OCI-LY1 (cell line): ENCODE data around the gene SHISA4.

Experiments used
- EZH2 ChIP-seq: fragments of 200-600 bp; sonication (generic), shearing (Covaris generic); IDR thresholded peaks from 2 replicates; pipeline ENCODE4 v1.8.0; 2017; ENCODE audit warnings: borderline replicate concordance, mixed run types, mild to moderate bottlenecking, antibody characterized with exemption, low read length, moderate library complexity, mixed read lengths
- TF ChIP-seq, protein P1 (sequence below): fragments of 200-600 bp; sonication (generic), shearing (Covaris generic); IDR thresholded peaks from 2 replicates; pipeline ENCODE4 v1.5.1; 2017; ENCODE audit warnings: mild to moderate bottlenecking, antibody characterized with exemption, low read length, moderate library complexity, mixed read lengths

DNA sequence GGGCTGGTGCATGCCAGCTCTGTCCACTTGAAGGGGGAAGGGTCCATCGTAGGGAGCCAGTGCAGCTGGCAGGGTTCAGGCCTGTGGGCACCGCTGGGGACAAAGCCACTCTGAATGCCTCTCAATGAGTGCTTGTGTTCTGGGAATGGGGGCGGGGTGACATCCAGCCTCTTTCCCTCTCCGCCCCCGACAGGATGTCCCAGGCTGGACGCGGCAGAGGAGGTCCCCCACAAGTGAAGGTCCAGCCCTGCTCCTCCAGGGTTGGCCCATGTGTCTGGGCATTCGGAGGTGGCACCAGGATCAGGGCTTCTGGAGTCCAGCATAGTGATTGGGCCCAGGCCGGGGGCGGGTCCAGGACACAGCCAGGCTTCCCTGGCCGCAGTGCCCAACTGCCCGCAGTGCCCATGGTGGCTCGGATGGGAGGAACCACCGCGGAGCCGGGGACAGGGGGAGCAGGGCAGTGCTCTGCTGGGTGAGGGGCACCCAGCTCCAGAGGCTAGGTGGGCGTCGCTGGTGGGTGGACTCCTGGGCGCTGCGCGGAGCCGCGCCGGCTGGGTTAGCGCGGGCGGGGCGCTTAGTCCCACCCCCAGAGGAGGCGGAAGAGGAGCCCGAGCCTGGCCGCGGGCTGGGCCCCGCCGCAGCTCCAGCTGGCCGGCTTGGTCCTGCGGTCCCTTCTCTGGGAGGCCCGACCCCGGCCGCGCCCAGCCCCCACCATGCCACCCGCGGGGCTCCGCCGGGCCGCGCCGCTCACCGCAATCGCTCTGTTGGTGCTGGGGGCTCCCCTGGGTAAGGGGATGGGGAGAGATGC is at the start of gene SHISA4:
- TF ChIP-seq, protein P1, sequence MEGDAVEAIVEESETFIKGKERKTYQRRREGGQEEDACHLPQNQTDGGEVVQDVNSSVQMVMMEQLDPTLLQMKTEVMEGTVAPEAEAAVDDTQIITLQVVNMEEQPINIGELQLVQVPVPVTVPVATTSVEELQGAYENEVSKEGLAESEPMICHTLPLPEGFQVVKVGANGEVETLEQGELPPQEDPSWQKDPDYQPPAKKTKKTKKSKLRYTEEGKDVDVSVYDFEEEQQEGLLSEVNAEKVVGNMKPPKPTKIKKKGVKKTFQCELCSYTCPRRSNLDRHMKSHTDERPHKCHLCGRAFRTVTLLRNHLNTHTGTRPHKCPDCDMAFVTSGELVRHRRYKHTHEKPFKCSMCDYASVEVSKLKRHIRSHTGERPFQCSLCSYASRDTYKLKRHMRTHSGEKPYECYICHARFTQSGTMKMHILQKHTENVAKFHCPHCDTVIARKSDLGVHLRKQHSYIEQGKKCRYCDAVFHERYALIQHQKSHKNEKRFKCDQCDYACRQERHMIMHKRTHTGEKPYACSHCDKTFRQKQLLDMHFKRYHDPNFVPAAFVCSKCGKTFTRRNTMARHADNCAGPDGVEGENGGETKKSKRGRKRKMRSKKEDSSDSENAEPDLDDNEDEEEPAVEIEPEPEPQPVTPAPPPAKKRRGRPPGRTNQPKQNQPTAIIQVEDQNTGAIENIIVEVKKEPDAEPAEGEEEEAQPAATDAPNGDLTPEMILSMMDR: no peak
- no peak for TF ChIP-seq EZH2
